Natural killer cell (primary cell): ENCODE measurements around the gene CMTM4. TPM values are rescaled to one million over a fixed set of nuclear protein-coding genes. Genes with fewer than 3 reads are reported as not detected.

Experiments
- ATAC-seq, 3 donors: fragments of 150-1000 bp in 2 of 3; fragments of 200-7000 bp in 1 of 3; cut with Tn5 transposase; 1 replicate in 1 of 3; 2 replicates in 2 of 3; pipeline ENCODE4 v1.10.0; 2021; ENCODE audit warnings: mild to moderate bottlenecking in 2 of 3, moderate library complexity in 2 of 3
- DNase-seq, 2 donors: peaks; one replicate each; pipeline versions ENCODE4 v3.0.0 to v3.0.0-alpha.2; 2013 to 2021; ENCODE audit warnings: mixed read lengths in 1 of 2
- H3K27ac ChIP-seq: one replicate; pipeline ENCODE4 v1.5.1; 2013; ENCODE audit warnings: mild to moderate bottlenecking, low read length
- H3K27me3 ChIP-seq: one replicate; pipeline ENCODE4 v1.6.1; 2013; ENCODE audit warnings: low read length; ENCODE audit not compliant: control insufficient read depth, insufficient read depth
- H3K36me3 ChIP-seq: one replicate; pipeline ENCODE4 v1.6.1; 2013; ENCODE audit warnings: low read length; ENCODE audit not compliant: control insufficient read depth, insufficient read depth
- H3K4me1 ChIP-seq: one replicate; pipeline ENCODE4 v1.6.1; 2013; ENCODE audit warnings: low read length; ENCODE audit not compliant: control insufficient read depth, insufficient read depth
- H3K4me3 ChIP-seq: one replicate; pipeline ENCODE4 v1.5.1; 2013; ENCODE audit warnings: low read length
- H3K9me3 ChIP-seq: one replicate; pipeline ENCODE4 v1.6.1; 2013; ENCODE audit warnings: low read length; ENCODE audit not compliant: control insufficient read depth, insufficient read depth
- H3K27ac Mint-ChIP-seq, 2 donors: one replicate each; pipeline ENCODE4 v1.8.0; 2022; ENCODE audit warnings: mild to moderate bottlenecking in 2 of 2, mixed read lengths in 2 of 2, moderate library complexity in 1 of 2
- H3K27me3 Mint-ChIP-seq, 2 donors: one replicate each; pipeline ENCODE4 v1.8.0; 2022; ENCODE audit warnings: low read depth in 2 of 2, mixed read lengths in 2 of 2
- H3K36me3 Mint-ChIP-seq: one replicate; pipeline ENCODE4 v1.8.0; 2022; ENCODE audit warnings: mixed read lengths
- H3K4me1 Mint-ChIP-seq, 2 donors: one replicate each; pipeline ENCODE4 v1.8.0; 2022; ENCODE audit warnings: mixed read lengths in 2 of 2
- H3K4me3 Mint-ChIP-seq: one replicate; pipeline ENCODE4 v1.8.0; 2022; ENCODE audit warnings: mild to moderate bottlenecking, moderate library complexity, mixed read lengths
- H3K9me3 Mint-ChIP-seq, 2 donors: one replicate each; pipeline ENCODE4 v1.8.0; 2022; ENCODE audit warnings: mixed read lengths in 2 of 2
- WGBS: methylation state at CpG from one replicate; pipeline ENCODE4 v1.1.7; 2013; ENCODE audit warnings: missing lambda C conversion rate; ENCODE audit not compliant: insufficient coverage; 5-methylcytosine and 5-hydroxymethylcytosine counted together
- intact Hi-C: fragments of 100-400 bp; cut with micrococcal nuclease; formaldehyde crosslinking; loops from one replicate; pipeline ENCODE4 v1.14.2; 2022
- total RNA-seq, 4 donors: library from RNA; stranded (reverse); fragments of 120-200 nt in 1 of 4; gene quantifications; one replicate each; pipeline versions ENCODE4 v1.2.3 to v1.2.4, GENCODE V29; 2013 to 2022
- TF ChIP-seq, protein P1 (sequence below): fragments of 200-600 bp; IDR thresholded peaks from one replicate; pipeline ENCODE4 v1.8.0; 2022; ENCODE audit warnings: antibody characterized with exemption

CMTM4 gene
- total RNA-seq, 3 donors from 2014 or later (not counting 1 experiment from before 2014, with no cell fraction given): 0.61 to 1.4 (median 0.85) TPM

DNA sequence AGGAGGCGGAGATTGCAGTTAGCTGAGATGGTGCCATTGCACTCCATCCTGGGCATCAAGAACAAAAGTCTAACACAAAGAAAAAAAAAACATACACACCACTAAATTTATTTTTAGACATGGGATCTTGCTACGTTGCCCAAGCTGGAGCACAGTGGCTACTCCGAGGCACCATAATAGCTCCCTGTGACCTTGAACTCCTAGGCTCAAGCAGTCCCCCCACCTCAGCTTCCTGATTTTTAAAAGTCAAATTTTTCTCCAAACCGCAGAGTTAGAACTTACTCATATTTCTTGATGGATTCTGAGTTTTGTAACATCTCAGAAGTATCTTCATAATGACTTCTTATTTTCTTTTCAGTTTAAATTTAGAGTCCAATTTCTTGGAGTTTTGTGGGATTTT lies 3.4 kb downstream of the CMTM4 start:
- no peak for DNase-seq
- no peak for ATAC-seq
- peaks cover 20% of the 10 kb centered on the region for H3K4me1 ChIP-seq
- H3K27ac ChIP-seq: no peak overlapping the region
- no peaks in the 10 kb centered on the region for H3K36me3 Mint-ChIP-seq
- no peaks in the 10 kb centered on the region for H3K9me3 Mint-ChIP-seq
- no peaks in the 10 kb centered on the region for H3K36me3 ChIP-seq
- 90% methylated on average over 4 of the region's 4 CpGs for WGBS
- H3K4me1 Mint-ChIP-seq: peaks cover 6 to 12% of the 10 kb centered on the region in 2 donors
- intact Hi-C loops: no loop called here
- TF ChIP-seq, protein P1, sequence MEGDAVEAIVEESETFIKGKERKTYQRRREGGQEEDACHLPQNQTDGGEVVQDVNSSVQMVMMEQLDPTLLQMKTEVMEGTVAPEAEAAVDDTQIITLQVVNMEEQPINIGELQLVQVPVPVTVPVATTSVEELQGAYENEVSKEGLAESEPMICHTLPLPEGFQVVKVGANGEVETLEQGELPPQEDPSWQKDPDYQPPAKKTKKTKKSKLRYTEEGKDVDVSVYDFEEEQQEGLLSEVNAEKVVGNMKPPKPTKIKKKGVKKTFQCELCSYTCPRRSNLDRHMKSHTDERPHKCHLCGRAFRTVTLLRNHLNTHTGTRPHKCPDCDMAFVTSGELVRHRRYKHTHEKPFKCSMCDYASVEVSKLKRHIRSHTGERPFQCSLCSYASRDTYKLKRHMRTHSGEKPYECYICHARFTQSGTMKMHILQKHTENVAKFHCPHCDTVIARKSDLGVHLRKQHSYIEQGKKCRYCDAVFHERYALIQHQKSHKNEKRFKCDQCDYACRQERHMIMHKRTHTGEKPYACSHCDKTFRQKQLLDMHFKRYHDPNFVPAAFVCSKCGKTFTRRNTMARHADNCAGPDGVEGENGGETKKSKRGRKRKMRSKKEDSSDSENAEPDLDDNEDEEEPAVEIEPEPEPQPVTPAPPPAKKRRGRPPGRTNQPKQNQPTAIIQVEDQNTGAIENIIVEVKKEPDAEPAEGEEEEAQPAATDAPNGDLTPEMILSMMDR: no peak
- peaks cover 18 to 23% of the 10 kb centered on the region in 2 donors for H3K27me3 Mint-ChIP-seq
- no peak overlapping the region for H3K27ac Mint-ChIP-seq
- no peaks in the 10 kb centered on the region for H3K9me3 ChIP-seq
- peaks cover 5% of the 10 kb centered on the region for H3K27me3 ChIP-seq
- no peak overlapping the region for H3K4me3 Mint-ChIP-seq
- no peak overlapping the region for H3K4me3 ChIP-seq

DNA sequence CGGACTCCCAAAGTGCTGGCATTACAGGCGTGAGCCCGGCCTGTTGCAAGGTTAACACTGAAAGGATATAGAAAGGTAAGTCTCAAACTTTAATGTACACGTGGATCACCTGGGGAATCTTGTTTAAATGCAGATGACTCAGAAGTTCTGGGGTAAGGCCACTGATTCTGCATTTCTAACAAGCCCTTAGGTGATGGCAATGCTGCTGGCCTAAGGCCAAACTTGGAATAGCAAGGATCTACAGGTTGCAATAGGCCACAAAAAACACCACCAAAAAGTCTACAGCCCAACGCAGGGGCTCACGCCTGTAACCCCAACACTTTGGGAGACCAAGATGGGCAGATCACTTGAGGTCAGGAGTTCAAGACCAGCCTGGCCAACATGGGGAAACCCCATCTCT lies 4.2 kb downstream of the CMTM4 start:
- DNase-seq (no peak), ATAC-seq (no peak)
- peaks cover 17% of the 10 kb centered on the region for H3K4me1 ChIP-seq
- Mint-ChIP-seq H3K36me3 (no peaks in the 10 kb centered on the region), H3K4me1 (peaks cover 6 to 12% of the 10 kb centered on the region in 2 donors), H3K4me3 (no peak overlapping the region), H3K9me3 (no peaks in the 10 kb centered on the region), H3K27me3 (peaks cover 18 to 23% of the 10 kb centered on the region in 2 donors), H3K27ac (no peak overlapping the region)
- intact Hi-C loops: no loop called here
- no peaks in the 10 kb centered on the region for H3K9me3 ChIP-seq
- TF ChIP-seq, protein P1: no peak
- no peak overlapping the region for H3K27ac ChIP-seq
- 89% methylated on average over 6 of the region's 6 CpGs for WGBS
- H3K4me3 ChIP-seq: no peak overlapping the region
- no peaks in the 10 kb centered on the region for H3K36me3 ChIP-seq
- peaks cover 2% of the 10 kb centered on the region for H3K27me3 ChIP-seq

DNA sequence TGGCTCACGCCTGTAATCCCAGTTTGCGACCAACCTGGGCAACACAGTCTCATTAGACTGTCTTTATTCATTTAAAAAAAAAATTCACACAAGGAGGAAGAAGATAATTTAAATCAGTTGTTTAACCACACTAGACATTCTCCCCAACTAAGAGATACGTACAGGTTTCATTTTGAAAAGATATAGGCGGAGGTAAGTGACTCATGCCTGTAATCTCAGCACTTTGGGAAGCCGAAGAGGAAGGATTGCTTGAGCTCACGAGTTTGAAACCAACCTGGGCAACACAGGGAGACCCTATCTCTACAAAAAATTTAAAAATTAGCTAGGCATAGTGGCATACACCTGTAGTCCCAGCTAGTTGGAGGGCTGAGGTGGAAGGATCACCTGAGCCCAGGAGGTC lies 5.3 kb downstream of the CMTM4 start:
- ATAC-seq: no peak
- TF ChIP-seq, protein P1: no peak
- Mint-ChIP-seq H3K4me3 (no peak overlapping the region), H3K36me3 (no peaks in the 10 kb centered on the region), H3K4me1 (peaks cover 6 to 12% of the 10 kb centered on the region in 2 donors), H3K9me3 (no peaks in the 10 kb centered on the region), H3K27ac (no peak overlapping the region), H3K27me3 (peaks cover 18 to 23% of the 10 kb centered on the region in 2 donors)
- intact Hi-C loops: no loop called here
- 52% methylated on average over 4 of the region's 6 CpGs for WGBS
- Histone ChIP-seq H3K9me3 (no peaks in the 10 kb centered on the region), H3K4me1 (peaks cover 11% of the 10 kb centered on the region), H3K4me3 (no peak overlapping the region), H3K27ac (no peak overlapping the region), H3K36me3 (no peaks in the 10 kb centered on the region), H3K27me3 (no peaks in the 10 kb centered on the region)
- DNase-seq: no peak

DNA sequence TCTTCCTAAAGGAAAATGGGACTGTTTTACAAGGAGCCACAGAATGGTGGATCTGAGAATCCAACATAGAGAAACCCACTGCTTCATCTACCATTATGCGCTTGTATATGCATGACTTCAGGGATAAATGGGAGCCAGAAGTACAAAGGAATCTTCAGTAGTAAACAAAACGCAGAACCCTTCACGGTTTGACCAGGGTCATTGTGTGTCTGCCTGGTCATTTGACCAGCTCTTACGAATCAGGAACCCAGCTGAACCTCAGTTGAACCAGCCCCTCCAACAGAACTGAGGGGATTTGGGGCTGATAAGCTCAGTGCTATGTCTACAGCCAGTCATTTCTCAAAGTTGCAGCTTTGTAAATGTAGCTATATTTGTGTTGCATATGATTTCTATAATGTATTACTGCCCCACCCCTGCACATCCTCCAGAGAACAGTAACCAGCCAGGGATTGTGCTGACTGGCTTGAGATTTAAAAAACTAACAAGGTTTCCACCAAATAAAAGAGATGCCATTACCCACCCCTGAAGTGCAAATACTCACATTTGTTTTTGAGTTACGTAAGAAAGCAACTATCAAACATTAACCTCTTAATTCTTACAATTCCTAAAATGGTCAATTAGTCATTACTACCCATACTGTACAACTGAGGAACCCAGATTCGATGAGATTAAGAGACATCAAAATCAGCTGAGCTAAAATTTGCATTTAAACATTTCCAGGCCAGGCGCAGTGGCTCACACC lies 6.3 kb downstream of the CMTM4 start:
- no peaks in the 10 kb centered on the region for H3K36me3 ChIP-seq
- H3K27me3 Mint-ChIP-seq: peaks cover 18 to 23% of the 10 kb centered on the region in 2 donors
- intact Hi-C loops: no loop called here
- TF ChIP-seq, protein P1: no peak
- no peaks in the 10 kb centered on the region for H3K9me3 Mint-ChIP-seq
- H3K27ac ChIP-seq: no peak overlapping the region
- no peaks in the 10 kb centered on the region for H3K9me3 ChIP-seq
- ATAC-seq: no peak
- no peak overlapping the region for H3K4me3 ChIP-seq
- WGBS: 87% methylated on average over 7 of the region's 7 CpGs
- H3K36me3 Mint-ChIP-seq: no peaks in the 10 kb centered on the region
- DNase-seq: no peak
- peaks cover 4 to 5% of the 10 kb centered on the region in 2 donors for H3K4me1 Mint-ChIP-seq
- H3K27me3 ChIP-seq: no peaks in the 10 kb centered on the region
- peaks cover 3% of the 10 kb centered on the region for H3K4me1 ChIP-seq
- H3K4me3 Mint-ChIP-seq: no peak overlapping the region
- no peak overlapping the region for H3K27ac Mint-ChIP-seq
